Activated T-cell treated with anti-CD3 and anti-CD28 coated beads for 48 hours (primary cell): ENCODE measurements around the gene JARID2.

Experiments
- DNase-seq: peaks from one replicate; pipeline ENCODE4 v3.0.0-alpha.2; 2020; ENCODE audit warnings: low read depth

Gene JARID2

DNA sequence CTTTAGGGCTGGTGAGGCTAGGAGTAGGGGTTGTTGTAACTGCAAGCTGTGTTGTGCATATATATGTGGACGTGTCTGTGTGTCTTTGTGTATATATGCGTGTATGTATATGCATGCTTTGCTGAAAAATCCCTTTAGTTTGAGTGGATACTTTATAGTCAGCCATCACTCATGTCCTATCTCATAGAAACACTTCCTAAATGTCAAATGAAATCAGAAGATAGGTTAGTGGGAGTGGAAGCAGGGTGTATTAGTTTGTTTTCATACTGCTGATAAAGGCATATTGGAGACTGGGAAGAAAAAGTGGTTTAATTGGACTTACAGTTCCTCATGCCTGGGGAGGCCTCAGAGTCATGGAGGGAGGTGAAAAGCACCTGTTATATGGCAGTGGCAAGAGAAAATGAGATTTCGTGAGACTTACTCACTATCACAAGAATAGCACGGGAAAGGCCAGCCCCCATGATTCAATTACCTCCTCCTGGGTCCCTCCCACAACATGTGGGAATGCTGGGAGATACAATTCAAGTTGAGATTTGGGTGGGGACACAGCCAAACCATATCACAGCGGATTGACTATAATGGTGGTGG lies 131.1 kb downstream of the JARID2 start:
- no peak for DNase-seq

DNA sequence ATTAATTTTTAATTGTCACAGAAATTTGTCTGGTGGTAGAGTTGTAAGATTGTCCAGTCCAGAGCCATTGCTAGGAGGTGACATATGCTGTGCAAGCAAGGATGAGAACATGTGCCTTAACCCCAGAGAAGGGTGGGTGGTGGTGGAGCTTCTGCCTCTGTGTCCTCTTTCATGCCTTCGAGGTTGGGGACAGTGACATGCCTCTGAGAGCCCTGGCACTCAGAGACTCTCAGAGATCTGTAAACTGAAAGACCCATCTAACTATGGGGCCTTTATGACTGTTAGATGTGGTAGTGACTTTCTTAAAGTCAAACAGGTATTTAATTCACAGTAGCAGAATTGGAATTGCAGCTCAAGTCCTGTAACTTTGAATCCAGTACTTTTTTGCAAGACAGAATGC lies 132.4 kb downstream of the JARID2 start:
- DNase-seq = no peak

DNA sequence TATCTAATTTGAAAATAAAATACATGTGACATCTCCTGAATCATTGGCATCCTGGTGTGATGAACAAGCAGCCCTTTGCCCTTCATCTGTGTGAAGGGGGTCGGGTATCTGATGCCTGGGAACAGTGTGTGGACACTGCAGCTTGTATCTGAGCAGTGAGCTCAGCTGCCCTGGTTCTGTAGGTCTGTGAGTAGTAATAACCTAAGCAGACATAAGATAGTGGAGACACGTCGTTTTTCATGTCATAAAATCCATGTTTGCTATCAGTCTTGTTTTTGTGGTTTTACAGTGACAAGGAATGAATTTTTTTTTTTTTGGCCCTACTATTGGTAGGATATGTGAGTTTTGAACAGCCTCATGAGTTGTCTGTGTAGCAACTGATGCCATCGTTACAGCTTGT lies 133.0 kb downstream of the JARID2 start:
- no peak for DNase-seq

DNA sequence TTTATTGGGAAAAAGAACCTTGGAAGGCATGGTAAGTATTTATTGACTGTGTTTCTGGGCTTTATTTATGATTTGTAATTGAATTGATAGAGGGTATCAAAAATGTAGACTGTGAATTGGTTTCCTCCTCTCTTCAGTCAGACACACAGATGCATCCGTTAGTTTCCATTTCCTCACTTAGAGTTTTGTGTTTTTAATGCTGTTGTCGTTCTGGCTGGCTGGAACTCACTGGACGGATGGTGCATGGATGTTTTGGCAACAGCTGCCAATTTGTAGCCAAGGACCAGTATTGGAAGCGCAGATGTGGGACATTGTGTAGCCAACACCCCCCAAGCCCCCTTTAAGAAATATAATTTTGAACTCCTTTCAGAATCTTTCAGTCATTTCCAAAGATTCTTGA lies 134.5 kb downstream of the JARID2 start:
- no peak for DNase-seq

DNA sequence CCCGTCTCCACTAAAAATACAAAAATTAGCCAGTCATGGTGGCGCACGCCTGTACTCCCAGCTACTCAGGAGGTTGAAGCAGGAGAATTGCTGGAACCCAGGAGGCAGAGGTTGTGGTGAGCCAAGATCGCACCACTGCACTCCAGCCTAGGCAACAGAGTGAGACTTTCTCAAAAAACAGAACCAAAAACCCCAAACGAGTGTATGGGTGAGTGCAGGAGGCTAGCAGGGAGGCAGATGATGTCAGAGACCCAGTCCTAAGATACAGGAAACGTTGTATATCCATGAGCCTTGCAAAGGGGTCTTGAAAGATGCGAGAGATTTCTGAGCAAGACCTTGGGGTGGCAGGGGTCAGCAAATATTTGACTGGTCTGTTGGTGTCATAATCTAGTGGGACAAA lies 136.2 kb downstream of the JARID2 start:
- DNase-seq = no peak

DNA sequence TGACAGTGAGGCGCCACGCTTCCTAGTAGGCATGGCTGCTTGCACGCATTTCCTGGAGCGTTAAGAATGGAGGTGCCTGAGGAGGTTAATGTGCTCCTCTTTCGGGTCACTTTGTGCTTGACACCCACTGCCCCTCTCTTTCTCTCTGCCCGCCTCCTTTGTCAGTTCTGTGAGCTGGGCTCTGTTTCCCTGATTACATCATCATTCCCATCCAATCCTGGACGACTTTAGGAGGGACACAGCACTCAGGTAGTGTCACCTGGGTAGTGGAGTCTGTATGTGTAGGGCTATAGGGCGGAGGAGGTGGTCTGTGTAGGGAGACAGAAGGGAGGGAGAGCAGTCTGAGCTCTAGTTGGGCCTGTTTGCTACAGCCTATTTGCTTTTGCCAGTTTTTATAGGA lies 136.8 kb downstream of the JARID2 start:
- DNase-seq = no peak

DNA sequence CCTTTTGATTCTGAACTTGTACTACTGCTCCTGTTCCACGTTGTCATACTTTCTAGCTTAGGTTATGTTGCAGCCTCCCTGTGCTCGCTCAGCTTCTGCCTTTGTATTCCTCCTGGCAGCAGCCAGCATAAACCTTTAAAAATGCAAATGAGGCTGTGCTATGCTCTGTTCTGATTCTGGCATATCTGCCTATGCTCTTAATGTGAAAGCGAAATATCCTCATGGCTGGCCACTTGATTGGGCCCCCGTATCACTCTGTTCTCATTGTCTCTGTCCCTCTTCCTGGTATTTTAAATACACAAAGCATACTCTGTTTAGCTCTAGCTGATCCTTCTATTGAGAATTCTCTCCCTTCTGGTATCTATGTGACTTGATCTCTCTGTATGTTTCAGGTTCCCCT lies 139.0 kb downstream of the JARID2 start:
- DNase-seq = no peak

DNA sequence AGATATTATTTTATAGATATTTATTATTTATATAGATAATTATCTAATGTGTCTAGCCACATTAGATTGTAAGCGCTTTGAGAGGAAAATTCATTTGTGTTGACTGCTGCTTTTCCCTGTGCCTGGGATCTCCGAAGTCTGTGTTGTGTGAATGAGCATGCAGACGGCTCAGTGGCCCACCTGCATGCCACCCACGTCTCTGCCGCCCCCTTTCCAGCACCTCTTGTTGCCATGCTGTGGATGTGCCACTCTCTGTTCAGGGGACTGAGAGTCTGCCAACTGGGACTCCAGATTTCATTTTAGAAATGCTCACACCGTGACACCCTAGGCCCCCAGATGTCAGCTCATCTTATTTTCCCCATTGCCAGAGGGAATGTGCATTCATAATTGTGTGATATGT lies 139.7 kb downstream of the JARID2 start:
- DNase-seq = no peak

DNA sequence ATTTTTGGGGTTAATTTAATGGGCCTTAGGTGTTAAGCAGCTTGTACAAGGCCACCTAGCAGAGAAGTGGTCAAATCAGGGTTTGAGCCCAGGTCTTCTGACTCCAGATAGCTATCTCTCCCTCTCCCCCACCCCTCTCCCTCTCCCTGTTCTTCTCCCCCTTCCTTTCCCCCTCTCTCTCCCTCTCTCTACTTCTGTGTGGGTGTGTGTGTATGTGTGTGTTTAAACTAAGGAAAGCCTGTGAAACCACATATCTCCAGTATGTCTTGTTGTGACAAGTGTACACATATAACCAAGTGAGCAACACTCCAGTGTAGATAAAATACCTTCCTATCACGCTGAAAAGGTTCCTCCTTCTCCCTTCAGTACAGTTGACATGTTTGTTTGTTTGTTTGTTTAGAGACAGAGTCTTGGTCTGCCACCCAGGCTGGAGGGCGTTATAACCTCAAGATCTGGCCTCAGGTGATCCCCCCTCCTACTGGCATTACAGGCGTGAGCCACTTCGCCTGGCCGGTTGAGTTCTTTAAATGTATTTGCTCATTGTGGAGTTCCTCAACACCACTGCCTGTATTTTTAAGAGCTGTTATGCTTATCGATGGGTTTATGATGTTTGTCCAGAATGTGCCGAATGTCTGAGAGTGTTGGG lies 140.4 kb downstream of the JARID2 start:
- DNase-seq = no peak

DNA sequence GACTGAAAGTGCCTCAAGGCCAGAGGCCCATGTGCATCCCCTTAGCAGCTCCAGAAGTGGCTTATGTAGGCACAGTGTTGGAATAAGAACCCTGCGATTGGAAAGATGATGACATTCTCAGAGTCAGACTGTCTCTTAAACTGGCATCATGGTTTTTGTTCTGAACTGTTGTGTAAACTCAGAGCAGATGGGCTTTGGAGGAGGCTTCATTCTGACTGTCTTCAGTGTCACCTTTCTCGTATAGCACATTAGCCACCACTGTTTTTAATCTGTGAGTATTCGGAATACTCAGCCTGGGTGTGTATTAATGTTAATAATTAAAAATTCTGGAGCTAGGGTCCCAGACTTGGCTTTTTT lies 140.9 kb downstream of the JARID2 start:
- DNase-seq = no peak

DNA sequence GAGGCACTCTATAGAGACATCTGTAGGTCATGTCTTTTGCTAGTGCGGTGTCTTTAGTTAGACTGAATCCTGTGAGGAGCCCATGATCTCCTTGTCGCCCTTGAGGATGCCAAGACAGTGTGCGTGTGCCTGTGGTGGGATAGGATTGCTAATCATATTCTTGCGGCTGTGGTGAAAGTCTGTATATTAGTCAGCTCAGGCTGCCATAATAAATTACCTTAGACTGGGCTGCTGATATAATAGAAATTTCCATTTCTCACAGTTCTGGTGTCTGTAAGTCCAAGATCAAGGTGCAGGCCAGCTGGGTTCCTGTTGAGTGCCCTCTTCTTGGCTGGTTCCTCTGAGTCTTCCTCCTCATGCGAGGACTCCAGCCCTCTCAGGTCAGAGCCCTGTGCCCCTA lies 141.2 kb downstream of the JARID2 start:
- no peak for DNase-seq

DNA sequence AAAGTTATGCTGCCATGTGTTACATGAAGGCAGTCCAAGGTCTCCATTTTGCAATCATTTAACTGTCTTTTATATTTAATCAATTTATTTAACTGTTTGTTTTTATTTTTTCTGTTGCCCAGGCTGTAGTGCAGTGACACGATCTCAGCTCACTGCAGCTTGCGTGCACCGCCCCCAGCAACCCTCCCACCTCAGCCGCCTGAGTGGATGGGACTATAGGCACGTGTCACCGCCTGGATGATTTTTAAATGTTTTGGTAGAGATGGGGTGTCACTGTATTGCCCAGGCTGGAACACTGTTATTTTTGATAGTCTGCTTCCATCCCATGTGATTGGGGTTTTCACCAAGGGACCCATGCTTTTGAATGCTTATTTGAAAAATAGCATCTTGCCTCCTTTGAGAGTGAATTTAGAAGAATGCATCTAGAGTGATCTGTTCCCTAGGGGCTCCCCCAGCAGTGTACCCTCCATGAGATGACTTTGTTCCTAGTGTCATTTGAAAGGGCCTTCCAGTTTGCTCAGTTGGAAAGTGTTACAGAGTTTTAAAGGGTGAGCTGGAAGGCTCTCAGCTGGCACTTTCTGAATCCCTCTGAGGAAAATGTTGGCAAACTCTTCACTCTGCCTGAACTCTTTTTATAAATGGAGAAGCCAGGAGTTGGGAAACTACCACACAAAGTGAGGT lies 143.4 kb downstream of the JARID2 start:
- DNase-seq = no peak

DNA sequence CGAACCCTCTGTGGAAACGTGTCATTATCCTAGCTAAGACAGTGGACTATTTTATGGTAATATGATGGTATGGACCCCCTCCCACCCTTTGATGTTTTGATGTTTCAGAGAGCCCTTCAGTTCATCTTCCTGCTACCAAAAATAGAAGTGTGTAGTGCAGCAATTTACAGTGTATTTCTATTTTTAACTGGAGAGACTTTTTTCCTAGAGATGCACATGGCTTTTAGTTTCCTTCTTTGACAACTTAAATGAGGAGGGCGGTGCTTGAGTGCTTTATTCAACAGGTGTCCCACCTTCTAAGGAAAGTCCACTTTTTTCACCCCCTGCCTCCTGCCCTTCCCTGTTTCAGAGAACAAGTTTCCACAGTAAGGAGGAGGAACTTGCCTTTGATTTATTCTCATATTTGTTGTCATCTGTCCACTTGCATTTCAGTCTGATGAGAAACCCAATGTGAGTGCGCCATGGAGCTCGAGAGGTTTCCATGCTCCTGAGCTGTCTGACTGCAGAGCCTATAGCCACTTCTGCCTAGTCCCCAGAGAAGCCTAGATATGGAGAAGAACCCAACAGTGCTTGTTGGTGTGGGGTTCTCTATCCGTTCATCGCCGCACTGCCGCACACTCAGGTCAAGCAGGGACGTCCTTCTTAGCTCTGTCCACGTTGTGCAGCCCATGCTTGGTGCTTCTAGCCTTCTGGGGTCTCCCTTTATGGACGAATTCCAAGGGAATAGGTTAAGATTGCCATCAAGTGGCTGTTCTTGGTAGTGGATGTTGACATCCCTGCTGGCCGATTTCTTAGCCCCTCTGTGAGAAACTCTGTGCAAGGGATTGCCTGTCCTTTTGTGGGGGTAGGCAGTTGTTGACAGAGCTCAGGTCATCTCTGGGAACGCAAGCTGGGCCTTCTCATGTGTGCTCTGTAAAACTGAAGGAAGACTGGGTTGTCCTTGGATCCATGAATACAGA lies 144.2 kb downstream of the JARID2 start:
- DNase-seq = no peak

DNA sequence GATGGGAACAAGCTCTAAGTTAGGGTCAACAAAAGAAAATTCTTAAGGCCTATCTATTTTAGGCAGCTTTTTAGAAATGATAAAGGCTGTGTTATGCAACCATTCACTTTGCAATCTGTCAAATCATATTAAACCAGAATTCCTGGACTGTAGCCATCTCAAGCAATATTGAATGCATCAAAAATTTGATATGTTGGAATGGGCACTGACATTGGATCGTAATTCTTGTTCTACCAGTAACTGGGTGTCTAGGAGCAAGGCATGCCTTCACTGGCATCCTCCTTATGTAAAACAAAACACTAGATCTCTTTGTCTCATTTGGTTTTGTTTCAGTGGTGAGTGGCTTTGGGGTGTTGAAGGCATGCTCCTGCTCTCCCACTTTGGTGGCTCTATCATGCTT lies 145.6 kb downstream of the JARID2 start:
- DNase-seq = no peak

DNA sequence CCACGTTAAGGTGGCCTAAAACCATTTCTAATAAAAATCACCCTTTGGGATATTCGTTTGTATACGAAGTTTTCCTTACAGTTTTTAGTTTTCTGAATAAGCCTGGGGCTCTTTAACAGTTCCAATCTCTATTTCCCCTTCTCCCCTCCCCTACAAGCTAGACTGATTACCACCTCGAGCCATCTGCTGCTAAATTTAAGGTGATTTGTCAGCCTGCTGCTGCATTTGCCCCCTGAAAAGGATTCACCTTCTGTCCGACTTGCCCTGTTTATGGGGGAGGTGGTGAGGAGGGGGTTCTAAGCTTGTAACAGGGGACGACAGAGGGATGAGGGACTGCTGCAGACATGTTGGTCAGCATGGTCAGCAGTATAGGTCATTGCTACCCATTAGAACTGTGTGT lies 146.3 kb downstream of the JARID2 start:
- no peak for DNase-seq

DNA sequence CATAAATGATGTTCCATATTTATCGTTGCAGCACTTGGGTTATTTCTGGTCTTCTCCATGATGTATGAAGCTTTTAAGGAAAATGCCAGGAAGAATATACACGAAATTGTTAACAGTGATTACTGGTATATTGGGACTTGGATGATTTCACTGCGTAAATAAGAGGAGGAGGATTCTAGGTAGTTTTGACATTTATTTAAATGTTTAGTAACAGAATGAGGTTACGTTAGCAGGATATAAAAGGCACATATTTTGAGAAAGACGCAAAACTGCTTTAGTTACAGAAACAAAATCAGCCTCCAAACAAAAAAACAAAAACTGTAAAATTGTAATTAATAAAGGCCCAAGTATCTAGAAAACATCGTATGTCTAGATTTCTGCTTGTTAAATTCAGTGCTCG lies 147.7 kb downstream of the JARID2 start:
- DNase-seq = no peak

DNA sequence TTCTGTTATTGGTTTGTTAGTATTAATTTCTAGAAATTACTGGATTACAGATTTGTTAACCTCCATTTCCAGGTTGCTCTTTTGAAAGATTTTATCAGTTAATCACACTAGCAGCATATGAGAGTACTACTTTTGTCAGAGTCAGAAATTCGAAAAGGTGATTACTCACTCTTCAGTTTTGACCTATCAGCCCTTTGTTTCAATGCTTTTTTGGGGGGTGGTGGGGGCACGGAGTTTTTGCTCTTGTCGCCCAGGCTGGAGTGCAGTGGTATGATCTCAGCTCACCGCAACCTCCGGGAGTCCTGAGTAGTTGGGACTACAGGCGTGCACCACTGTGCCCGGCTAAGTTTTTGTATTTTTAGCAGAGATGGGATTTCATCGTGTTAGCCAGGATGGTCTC lies 149.2 kb downstream of the JARID2 start:
- no peak for DNase-seq

DNA sequence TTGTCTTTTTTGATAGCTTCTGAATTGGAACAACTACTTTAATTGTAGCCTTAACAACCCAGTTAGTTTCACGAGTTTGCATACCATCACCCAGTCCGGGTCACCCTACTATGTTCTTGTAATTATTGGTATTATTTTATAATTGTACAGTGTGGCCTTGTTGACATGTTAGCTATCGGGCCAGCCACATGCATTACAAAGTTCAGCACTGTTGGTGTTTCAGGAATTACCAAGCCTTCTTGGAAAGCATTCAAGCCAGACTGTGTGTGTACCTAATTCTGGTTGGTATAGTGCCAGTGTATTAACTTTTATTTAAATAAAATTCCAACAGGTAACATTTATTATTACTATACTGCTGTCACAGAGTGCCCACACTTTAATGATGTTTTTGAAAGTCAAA lies 150.9 kb downstream of the JARID2 start:
- DNase-seq = no peak

DNA sequence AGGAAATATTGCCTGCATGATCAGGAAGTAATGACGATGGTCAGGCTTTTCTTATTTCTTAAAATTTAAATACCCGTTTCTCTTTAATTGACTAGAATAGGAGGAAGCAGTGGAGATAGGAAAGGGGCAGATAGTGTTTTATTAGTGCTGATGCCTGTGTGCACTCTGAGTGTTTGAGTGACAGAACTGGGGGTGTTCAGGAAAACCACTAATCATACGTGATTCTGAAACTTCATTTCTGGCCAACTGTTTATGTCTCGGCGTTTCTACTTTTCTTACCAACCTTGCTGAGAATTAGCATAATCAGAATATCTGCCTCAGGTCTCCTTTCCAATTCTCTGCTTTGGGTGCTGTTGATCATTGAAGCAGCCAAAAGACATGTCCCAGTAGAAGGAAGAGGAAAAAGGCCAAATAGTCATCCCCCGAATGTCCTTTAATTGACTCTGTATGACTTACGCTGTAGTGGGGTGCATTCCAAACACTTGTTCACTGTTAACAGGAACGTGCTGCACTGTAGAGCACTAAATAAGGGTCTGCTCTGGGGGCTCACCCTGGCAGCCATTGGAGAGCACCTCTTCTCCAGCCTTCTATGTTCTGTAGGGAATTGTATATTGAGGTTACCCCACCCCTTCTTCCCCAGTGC lies 152.9 kb downstream of the JARID2 start:
- no peak for DNase-seq

DNA sequence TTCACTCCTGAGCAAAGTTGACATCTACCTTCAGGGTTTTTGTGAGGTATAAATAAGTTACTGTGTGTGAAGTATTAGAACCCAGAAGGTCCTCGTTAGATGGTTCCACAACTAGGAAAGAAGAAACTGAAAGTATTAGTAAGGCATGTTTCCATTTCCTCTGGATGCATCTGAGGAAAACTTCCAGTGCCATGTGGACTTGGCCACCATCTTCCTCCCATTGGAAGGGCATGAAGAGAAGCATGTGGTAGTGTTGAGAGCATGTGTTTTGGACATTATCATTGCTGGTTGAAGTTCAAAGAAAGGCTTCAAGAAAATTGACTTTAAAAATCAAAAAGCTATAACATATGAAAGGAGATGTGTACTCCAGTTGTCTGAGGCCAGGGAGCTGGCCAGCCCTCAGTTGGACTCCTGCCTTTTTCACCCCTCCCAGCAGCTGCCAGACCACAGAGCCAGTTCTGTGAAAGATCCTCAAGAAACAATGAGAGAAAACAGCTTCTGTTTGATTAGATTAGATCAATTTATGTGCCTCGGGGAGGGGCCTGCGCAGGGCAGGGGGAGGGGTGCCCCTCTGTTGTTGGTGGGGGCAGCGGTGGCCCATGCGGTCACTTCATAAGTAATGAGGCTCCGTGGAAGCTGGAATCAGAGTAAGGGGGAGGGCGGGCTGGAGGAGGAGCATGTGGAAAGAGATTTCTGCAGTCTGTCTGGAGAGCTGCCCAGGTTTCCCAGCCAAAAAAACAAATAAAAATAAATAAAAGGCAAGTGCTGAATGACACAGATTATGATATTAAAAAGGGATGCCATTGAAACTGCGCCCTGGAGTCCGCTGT lies 154.0 kb downstream of the JARID2 start:
- no peak for DNase-seq

DNA sequence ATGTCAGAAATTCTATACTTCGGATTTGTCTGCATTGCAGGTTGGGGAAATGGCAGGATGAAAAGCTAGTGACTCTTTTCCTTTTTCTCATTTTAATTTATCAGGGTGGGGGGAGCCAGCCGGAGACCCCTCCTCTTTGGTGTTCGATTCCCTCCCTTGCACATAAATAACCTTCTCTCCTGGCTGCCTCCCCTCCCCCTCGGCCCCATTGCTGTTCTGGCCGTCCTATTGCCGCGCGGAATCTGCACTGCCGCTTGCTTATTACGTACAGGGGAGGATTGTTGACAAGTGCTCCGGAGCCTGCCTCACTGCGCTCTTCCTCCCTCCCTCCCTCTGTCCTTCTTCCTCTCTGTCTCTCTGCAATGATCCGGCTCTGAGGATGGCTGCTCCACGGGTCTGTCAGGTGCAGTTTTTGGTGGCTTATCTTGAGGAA lies 154.7 kb downstream of the JARID2 start:
- no peak for DNase-seq
